Measurements from ENCODE around the gene KPNA1.

Gene KPNA1

GRCh38 chr3:122374034-122374433 is 140.7 kb downstream of the KPNA1 start:
- DNase-seq, result no peak
